ENCODE data around the gene TEX50.
A peak's percentile ranks its signal among the peaks of the same experiment; 100 is the strongest.
"Not testable (repeated sequence)": the region's sequence is repeated elsewhere in the genome, so short reads cannot be mapped to it uniquely, and the experiment has no call there.

The TEX50 gene, protein sequence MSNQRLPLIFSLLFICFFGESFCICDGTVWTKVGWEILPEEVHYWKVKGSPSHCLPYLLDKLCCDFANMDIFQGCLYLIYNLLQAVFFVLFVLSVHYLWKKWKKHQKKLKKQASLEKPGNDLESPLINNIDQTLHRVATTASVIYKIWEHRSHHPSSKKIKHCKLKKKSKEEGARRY

GRCh38 chr1:173635116-173635515 lies at the start of gene TEX50:
TEX50 (plus strand) TSS chr1:173635338; CDS start chr1:173635522, 184 bp downstream.
- no peak for DNase-seq

- no peak for DNase-seq
Measured at GRCh38 chr1:173590557-173590956, 44.6 kb upstream of the TEX50 start.

- not testable (repeated sequence) for DNase-seq
Measured at GRCh38 chr1:173591138-173591537, 44.0 kb upstream of the TEX50 start.

DNA sequence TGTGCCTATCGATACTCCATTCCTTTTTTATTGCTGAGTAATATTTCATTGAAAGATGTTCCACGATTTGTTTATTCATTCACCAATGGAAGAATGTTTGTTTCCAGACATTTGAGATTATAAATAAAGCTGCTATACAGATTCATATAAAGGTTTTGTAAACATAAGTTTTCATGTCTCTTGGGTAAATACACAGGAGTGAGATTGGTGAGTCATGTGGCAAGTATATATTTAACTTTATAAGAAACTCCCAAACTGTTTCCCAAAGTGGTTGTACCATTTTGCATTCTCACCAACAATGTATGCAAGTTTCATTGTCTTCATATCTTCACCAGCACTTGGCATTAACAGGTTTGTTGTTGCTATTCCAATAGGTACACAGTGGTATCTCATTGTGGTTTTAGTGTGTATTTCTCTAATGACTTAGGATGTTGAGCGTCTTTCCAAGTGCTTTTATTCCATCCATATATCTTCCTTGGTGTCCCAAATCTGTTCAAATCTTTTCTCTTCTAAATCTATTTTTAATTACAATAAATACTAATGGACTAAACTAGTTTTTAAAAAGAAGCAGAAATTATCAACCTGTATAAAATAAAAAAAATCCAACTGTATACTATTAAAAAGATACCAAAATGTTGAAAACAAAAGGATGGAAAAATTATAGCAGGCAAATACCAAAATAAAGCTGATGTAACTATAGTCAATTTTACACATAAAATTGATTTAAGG lies 38.9 kb upstream of the TEX50 start:
- DNase-seq = no peak

- no peak for DNase-seq
Measured at GRCh38 chr1:173601588-173601987, 33.5 kb upstream of the TEX50 start.

DNA sequence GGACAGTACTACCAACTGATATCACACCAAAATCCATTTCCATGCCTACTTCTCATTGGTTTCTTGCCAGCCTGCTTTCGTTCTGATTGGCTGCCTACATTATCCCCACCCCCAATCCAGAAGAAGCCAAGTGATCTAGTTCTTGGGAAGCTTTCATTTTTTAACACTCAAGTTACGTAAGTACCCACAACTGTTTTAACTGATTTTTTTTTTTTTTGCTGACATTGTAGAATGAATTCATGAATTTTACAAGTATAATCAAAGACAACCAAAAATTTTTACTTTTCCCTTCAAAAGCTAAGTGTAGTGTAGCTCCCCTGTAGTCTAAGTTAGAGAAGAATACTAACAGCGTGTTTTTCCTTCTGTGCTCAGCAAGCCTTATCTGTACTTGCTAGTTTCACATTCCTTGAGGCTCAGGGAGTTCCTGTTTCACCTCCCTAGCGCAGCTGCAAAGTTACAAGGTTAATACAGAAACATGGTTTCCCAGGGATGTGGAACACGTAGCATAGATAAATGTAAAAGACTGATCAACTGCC lies 32.0 kb upstream of the TEX50 start, which contains the start of gene SLC9C2:
Gene SLC9C2, minus strand, starts transcription at position 17 of the 536 bp plus-strand sequence. CDS start 1,296 bp downstream, outside the sequence.
- no peak for DNase-seq

GRCh38 chr1:173608503-173609216 lies 26.5 kb upstream of the TEX50 start:
- no peak for DNase-seq

DNA sequence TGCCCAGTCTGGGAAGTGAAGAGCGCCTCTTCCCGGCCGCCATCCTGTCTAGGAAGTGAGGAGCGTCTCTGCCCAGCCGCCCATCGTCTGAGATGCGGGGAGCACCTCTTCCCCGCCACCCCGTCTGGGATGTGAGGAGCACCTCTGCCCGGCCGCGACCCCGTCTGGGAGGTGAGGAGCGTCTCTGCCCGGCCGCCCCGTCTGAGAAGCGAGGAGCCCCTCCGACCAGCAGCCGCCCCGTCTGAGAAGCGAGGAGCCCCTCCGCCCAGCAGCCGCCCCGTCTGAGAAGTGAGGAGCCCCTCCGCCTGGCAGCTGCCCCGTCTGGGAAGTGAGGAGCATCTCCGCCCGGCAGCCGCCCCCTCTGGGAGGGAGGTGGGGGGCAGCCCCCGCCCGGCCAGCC lies 22.1 kb upstream of the TEX50 start:
- not testable (repeated sequence) for DNase-seq

- no peak for DNase-seq
Measured at GRCh38 chr1:173616859-173617258, 18.3 kb upstream of the TEX50 start.

GRCh38 chr1:173627269-173627668 lies 7.9 kb upstream of the TEX50 start:
- DNase-seq = no peak

GRCh38 chr1:173628888-173629287 lies 6.2 kb upstream of the TEX50 start:
- peak in 1 of 6 experiments; percentile 1 for DNase-seq

- not testable (repeated sequence) for DNase-seq
Measured at GRCh38 chr1:173637236-173638042, 2.3 kb downstream of the TEX50 start.

DNA sequence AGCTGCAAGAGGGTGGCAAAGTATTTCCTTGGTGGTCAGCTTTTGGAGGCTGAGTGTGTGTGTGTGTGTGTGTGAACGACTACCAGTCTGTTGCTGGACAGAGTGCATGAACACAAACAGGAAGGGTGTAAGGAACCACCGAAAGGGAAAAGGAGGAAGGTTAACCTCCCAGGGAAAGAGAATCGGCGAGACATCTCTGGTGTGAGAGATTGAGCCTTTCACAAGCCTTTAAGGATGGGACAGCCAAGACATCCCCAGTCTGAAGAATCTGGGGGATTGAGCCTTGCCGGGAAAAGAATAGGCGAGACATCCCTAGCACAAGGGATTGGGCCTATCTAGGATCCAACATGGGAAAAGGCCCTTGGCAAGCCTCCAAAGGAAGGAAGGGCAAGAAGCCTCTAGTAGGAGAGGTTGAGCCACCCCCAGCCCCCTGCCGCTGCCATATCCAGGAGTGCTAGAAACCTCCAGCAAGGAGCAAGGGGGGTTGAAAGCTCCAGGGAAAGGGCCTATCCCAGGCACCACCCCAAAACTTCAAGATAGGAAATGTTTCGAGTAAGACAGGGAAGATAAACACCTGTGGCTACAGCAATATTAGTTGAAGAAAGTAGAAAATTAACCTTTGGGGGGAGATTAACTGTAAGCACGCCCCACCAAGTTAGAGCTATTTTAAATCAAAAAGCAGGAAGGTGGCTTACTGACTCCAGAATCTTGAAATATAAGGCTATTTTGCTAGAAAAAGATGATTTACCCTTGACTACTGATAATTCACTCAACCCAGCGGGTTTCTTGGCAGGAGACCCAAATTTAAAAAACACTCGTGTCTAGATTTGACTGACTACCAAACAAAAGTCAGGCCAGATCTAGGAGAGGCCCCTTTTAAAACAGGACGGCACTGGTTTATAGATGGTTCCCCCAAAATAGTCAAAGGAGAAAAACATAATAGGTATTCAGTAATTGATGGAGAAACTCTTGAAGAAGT lies 3.2 kb downstream of the TEX50 start:
- DNase-seq = no peak

DNA sequence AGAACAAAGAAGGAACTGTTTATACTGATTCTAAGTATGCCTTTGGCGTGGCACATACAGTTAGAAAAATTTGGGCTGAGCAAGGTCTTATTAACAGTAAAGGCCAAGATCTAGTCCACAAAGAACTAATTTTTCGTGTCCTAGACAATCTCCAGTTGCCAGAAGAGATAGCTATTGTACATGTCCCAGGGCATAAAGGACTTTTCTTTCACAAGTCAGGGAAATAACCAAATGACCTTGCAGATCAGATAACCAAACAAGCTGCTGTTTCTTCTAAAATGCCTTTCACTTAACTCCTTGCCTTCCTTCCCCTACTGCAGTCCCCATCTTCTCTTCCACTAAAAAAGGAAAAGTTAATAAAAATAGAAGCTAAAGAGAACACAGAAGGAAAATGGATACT lies 4.0 kb downstream of the TEX50 start:
- no peak for DNase-seq

DNA sequence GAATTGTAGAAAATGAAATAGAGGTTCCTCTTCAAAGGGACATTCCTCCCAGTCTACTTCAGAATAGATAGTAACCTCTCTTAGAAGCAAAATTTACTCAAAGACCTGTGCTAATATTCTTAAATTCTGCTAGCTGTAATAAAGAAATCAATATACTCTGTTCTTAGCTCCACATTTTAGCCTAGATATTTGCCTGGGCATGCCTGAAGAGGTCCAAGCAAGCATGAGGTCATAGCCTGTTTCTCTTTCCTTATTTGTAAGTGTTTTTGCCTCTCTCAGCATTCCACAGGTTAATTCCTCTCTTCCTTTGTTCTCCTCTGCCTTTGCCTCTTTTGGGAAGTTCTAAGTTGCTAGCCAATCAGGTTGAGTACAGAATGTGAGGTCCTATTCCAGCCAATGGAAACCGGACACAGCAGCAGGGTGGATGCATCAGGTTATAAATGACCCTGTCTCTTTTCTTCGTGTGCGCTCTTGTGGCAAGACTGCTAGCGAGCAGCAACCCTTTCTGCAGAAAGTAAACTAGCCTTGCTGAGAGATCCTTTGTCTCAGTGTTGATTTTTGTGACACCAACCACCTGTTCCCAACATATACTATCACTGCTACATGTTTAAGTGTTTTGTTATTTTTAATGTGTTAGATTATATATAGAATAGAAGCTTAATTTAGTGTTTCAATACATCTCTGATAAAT lies 7.5 kb downstream of the TEX50 start:
- DNase-seq = not testable (repeated sequence)

GRCh38 chr1:173646656-173647055 lies 11.5 kb downstream of the TEX50 start:
- no peak for DNase-seq

- DNase-seq = no peak
Measured at GRCh38 chr1:173648880-173649605, 13.9 kb downstream of the TEX50 start.

- DNase-seq = no peak
Measured at GRCh38 chr1:173660306-173660705, 25.2 kb downstream of the TEX50 start.

DNA sequence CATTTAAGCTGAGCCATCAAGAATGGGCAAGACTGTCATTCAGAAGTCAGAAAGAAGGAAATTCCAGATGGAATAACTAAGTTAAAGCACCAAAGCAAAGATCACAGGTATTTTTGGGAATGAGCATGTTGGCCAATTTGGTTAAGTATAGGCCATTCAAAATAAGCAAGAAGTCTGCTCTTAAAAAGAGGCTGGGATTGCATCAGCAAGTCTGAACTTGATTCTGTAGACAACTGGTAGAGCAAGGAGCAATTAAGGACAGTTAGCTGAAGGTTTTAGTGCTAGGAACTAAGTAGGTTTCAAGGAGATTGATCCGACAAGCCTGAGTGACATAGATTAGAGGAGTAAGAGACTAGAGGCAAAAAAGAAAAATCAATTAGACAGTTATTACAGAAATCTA lies 26.1 kb downstream of the TEX50 start:
- DNase-seq = no peak

DNA sequence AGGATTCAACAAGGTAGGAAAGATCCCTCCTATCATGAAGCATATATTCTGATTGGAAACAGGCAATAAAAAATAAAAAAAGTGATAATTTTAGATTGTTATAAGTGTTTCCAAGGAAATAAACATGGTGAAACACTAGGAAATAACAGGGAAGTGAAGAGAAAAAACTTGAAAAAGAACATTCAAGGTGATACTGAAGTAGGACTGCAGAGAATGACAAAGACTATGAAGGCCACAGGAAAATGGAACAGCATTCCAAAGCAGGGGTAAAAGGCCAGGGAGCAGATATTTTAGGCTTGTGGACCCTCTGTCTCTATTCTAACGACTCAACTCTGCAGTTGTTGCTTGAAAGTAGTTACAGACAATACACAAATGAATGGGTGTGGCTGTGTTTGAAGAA lies 26.6 kb downstream of the TEX50 start:
- DNase-seq = no peak
